Fibroblast of mammary gland (primary cell): Measurements from ENCODE around the gene GNAT1.
A peak's percentile ranks its signal among the peaks of the same experiment; 100 is the strongest.

Experiments used
- DNase-seq: peaks from one replicate; pipeline ENCODE4 v3.0.0-alpha.2; 2010; ENCODE audit warnings: low read depth
- H3K4me3 ChIP-seq: 2 replicates; pipeline ENCODE4 v1.5.1; 2011; ENCODE audit warnings: low read depth, mild to moderate bottlenecking, low read length, moderate library complexity; ENCODE audit not compliant: control insufficient read depth
- CTCF ChIP-seq: conservative IDR thresholded peaks from 2 replicates; pipeline ENCODE4 v1.5.1; 2011; ENCODE audit warnings: low read depth, low read length, inconsistent platforms; ENCODE audit not compliant: control insufficient read depth, insufficient read depth

GNAT1 gene

GRCh38 chr3:50245251-50245745, 53.9 kb downstream of the GNAT1 start:
- no peak overlapping the region for H3K4me3 ChIP-seq

GRCh38 chr3:50245831-50246516, 54.6 kb downstream of the GNAT1 start:
- DNase-seq: peak; percentile 85
- TF ChIP-seq CTCF: peak; percentile 91
- peak overlapping the region; percentile 32 for H3K4me3 ChIP-seq

More at GRCh38 chr3:50245251-50245745, 53.9 kb downstream of the GNAT1 start:
- no peak for DNase-seq
- no peak for TF ChIP-seq CTCF

GRCh38 chr3:50246517-50246954, 55.1 kb downstream of the GNAT1 start:
- H3K4me3 ChIP-seq: no peak overlapping the region
- DNase-seq: peak; percentile 96
- no peak for TF ChIP-seq CTCF
